ENCODE measurements around the gene SERPING1.

SERPING1 gene

GRCh38 chr11:57597916-57598830 is 688 bp downstream of the SERPING1 start:
- no peak for DNase-seq

- DNase-seq, result no peak
Observed at GRCh38 chr11:57598831-57599155, 1.3 kb downstream of the SERPING1 start.

- no peak for DNase-seq
Observed at GRCh38 chr11:57599381-57599780, 1.9 kb downstream of the SERPING1 start.

GRCh38 chr11:57601297-57601696 is 3.8 kb downstream of the SERPING1 start:
- DNase-seq, result no peak

GRCh38 chr11:57604296-57605027 is 7.0 kb downstream of the SERPING1 start:
- no peak for DNase-seq

- DNase-seq, result no peak
Observed at GRCh38 chr11:57605028-57605420, 7.5 kb downstream of the SERPING1 start.

- no peak for DNase-seq
Observed at GRCh38 chr11:57610170-57610569, 12.7 kb downstream of the SERPING1 start.

- DNase-seq, result no peak
Observed at GRCh38 chr11:57614234-57614772, 16.8 kb downstream of the SERPING1 start.

GRCh38 chr11:57615308-57615707 is 17.8 kb downstream of the SERPING1 start:
- DNase-seq, result no peak

- no peak for DNase-seq
Observed at GRCh38 chr11:57616595-57616994, 19.1 kb downstream of the SERPING1 start.

GRCh38 chr11:57618438-57618837 is 21.0 kb downstream of the SERPING1 start:
- no peak for DNase-seq

GRCh38 chr11:57619331-57619730 is 21.8 kb downstream of the SERPING1 start:
- no peak for DNase-seq

GRCh38 chr11:57620467-57620866 is 23.0 kb downstream of the SERPING1 start:
- no peak for DNase-seq

- DNase-seq, result no peak
Observed at GRCh38 chr11:57622263-57622662, 24.8 kb downstream of the SERPING1 start.

- DNase-seq, result no peak
Observed at GRCh38 chr11:57624864-57625263, 27.4 kb downstream of the SERPING1 start.

- DNase-seq, result no peak
Observed at GRCh38 chr11:57626895-57627294, 29.4 kb downstream of the SERPING1 start.

- no peak for DNase-seq
Observed at GRCh38 chr11:57630171-57630570, 32.7 kb downstream of the SERPING1 start.

GRCh38 chr11:57632116-57632515 is 34.6 kb downstream of the SERPING1 start:
- no peak for DNase-seq

- no peak for DNase-seq
Observed at GRCh38 chr11:57633394-57634070, 36.0 kb downstream of the SERPING1 start.

GRCh38 chr11:57634311-57634710 is 36.8 kb downstream of the SERPING1 start:
- no peak for DNase-seq

- no peak for DNase-seq
Observed at GRCh38 chr11:57635246-57635645, 37.8 kb downstream of the SERPING1 start.

- no peak for DNase-seq
Observed at GRCh38 chr11:57637626-57638004, 40.1 kb downstream of the SERPING1 start.
